SK-N-SH (cell line): Measurements from ENCODE around the gene CDH13.

ENCODE experiments used
- CHD2 ChIP-seq: fragments of 150-350 bp; IDR thresholded peaks from 2 replicates; pipeline ENCODE4 v1.6.1; 2018; ENCODE audit warnings: low read length; ENCODE audit not compliant: partially characterized antibody
- CTCF ChIP-seq: fragments of 200-600 bp; sonication (generic); IDR thresholded peaks from 2 replicates; pipeline ENCODE4 v1.6.1; 2017; ENCODE audit warnings: antibody characterized with exemption, mild to moderate bottlenecking, moderate library complexity
- GABPA ChIP-seq: IDR thresholded peaks from 2 replicates; pipeline ENCODE4 v1.4.0; 2012; ENCODE audit warnings: low read depth, mild to moderate bottlenecking
- GATA2 ChIP-seq: sonication (generic); formaldehyde crosslinking; IDR thresholded peaks from 2 replicates; pipeline ENCODE4 v1.5.0; 2020; ENCODE audit warnings: mild to moderate bottlenecking, missing genetic modification reagents
- JUND ChIP-seq: IDR thresholded peaks from 2 replicates; pipeline ENCODE4 v1.4.0; 2012
- MXI1 ChIP-seq: IDR thresholded peaks from 2 replicates; pipeline ENCODE4 v1.6.1; 2012; ENCODE audit warnings: mild to moderate bottlenecking, low read depth, low read length, improper control_type of control experiment
- NFIC ChIP-seq: IDR thresholded peaks from 2 replicates; pipeline ENCODE4 v1.4.0; 2012; ENCODE audit warnings: borderline replicate concordance
- RCOR1 ChIP-seq: fragments of 150-350 bp; IDR thresholded peaks from 2 replicates; pipeline ENCODE4 v1.6.1; 2017; ENCODE audit warnings: antibody characterized with exemption, low read length
- REST ChIP-seq: IDR thresholded peaks from 2 replicates; pipeline ENCODE4 v1.6.1; 2012; ENCODE audit warnings: mild to moderate bottlenecking, low read depth, low read length, moderate library complexity
- SMC3 ChIP-seq: IDR thresholded peaks from 2 replicates; pipeline ENCODE4 v1.6.1; 2012; ENCODE audit warnings: low read depth, low read length, improper control_type of control experiment
- TAF1 ChIP-seq: IDR thresholded peaks from 2 replicates; pipeline ENCODE4 v1.6.1; 2012; ENCODE audit warnings: low read depth, mild to moderate bottlenecking, low read length, moderate library complexity, borderline replicate concordance
- USF1 ChIP-seq: IDR thresholded peaks from 2 replicates; pipeline ENCODE4 v1.4.0; 2012; ENCODE audit warnings: low read depth, borderline replicate concordance
- USF2 ChIP-seq: fragments of 150-350 bp; IDR thresholded peaks from 2 replicates; pipeline ENCODE4 v1.6.1; 2017; ENCODE audit warnings: antibody characterized with exemption, low read length, low read depth, borderline replicate concordance

GRCh38 chr16:83660282-83660681 lies 1033.5 kb downstream of the CDH13 start:
- no peak for TF ChIP-seq USF1
- TF ChIP-seq CTCF, result no peak
- no peak for TF ChIP-seq NFIC
- no peak for TF ChIP-seq RCOR1
- TF ChIP-seq REST, result no peak
- TF ChIP-seq CHD2, result no peak
- TF ChIP-seq SMC3, result no peak
- TF ChIP-seq TAF1, result no peak
- TF ChIP-seq USF2, result no peak
- no peak for TF ChIP-seq GATA2 (CRISPR knock-in tag)
- no peak for TF ChIP-seq GABPA
- no peak for TF ChIP-seq MXI1
- no peak for TF ChIP-seq JUND
